ENCODE data around the gene HSF4.

HSF4 gene

DNA sequence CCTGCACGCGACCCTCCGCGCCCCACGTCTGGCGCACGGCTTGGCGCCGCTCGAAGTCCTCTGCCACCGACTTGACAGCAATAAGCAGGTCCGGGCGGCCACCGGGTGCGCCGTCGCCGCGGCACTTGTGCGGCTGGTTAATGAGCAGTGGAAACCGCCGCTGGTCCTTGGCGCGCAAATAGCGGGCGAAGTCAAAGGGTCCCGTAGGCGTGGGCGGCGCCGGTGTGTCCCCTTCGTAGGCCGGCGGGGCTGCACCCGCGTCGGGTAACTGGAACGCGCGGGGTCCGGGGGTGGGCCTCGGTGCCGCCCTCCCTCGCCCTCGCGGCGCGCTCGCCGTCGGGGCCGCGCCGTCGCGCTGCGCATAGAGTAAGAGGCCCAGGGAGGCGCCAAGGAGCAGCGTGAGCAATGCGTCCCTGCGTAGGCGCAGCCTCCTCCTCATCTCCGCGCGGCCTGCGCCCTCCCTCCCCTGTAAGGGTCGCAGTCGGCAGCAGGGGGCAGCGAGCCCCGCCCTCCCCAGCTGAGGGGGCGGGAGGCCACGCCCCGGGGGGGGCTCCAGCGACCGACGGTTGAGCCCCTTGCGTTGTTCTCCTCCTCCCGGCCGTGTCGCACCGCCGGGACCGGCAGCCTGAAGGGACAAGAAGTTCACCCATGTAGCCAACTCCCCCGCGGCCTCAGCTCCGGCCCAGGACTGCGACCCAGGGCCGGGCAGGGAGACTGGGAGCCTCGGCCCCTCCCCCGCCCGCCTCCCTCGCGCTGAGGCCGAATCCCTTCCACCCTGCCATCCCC, 14.3 kb upstream of the HSF4 start:
- peak; percentile 5 for DNase-seq

DNA sequence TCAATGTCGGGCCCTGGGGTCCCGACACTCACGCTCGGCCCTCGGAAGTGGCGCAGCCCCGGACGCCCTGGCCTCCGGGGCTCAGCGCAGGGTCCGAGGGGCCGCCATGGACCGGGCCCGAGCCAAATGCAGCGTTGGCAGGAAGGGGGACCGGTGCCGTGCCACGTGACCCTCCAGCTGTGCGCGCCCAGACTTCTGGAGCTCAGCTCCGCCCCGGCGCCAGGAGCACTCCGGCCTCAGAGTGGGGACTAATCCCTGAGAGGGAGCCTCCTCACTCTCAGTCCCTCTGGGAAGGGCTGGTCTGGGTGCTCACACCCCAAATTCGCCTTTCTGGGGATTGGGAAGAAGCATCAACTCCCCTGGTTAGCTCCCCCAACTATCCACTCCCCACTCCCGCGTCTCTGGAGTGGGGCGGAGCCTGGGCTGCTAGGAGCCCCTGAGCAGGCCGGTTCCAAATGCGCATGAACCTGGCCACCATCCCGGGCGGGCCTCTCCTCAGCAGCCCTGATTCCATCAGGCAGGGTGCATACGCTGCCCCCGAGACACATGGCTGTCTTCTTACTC, 13.6 kb upstream of the HSF4 start, which contains the start of gene B3GNT9:
Gene B3GNT9, minus strand, starts transcription at position 166 of the 564 bp plus-strand sequence. CDS start 513 bp downstream, outside the sequence.
- DNase-seq: peak; percentile 56

DNA sequence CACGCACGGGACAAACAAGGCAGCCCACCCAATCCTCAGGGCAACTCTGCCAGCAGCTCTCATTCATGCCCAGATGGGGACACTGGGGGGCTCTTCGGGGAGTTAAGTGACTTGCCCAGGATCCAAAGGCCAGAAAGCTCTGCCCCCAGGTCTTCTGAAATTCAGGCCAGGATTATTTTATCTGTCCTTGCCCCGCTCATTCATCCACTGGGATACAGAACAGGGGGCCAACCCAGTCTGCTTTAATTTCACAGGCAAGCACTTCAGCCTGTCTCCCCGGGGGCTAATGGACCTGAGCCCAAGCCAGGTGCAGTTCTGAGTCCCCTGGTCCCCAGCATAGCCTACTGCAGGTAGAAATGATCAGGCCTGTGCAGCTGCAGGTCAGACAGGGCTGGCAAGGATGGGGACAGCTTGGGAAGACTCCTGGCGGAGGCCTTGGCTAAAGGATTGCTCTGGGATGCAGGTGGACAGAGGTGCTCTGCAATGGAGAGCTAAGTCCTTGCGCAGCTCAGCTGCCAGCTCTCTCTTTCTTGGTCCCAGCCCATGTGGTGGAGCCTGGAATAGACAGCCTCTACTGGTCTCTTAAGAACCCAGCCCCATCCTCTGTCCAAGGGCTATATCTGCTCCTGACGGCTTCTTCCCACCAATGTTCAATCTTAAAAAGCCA, 13.0 kb upstream of the HSF4 start:
- DNase-seq: no peak

DNA sequence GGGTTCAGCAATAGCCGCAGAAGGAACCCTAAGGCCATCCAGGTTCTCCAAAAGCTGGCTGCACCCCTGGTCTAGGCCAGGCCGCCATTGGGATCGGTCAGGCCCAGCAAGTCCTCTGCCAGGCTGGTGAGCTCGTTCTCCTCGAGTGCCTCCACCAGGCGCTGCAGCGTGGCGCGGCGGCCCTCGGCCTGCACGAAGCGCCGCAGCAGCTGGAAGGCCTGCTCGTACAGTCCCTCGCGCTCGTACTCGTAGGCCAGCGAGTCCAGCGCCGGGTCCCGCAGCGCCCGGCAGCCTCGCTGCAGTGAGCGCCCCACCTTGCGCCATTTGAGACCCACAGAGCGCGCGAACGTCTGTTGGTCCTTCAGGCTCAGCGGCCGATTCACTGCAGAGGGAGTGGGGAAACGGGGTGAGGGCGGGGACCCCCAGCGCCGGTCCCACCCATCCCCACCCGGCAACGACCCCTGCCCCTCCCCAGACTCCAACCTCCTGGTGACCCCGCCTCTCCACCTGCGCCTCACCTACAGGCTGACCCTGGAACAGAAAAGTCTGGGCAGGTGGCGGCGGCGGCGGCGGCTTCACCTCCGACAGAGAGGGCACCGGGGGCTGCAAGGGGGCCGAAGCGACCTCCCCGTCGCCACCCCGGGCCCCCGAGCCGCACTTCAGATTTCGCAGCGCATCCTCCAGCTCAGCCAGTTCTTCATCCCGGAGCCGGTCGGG, 9.8 kb upstream of the HSF4 start:
- no peak for DNase-seq

DNA sequence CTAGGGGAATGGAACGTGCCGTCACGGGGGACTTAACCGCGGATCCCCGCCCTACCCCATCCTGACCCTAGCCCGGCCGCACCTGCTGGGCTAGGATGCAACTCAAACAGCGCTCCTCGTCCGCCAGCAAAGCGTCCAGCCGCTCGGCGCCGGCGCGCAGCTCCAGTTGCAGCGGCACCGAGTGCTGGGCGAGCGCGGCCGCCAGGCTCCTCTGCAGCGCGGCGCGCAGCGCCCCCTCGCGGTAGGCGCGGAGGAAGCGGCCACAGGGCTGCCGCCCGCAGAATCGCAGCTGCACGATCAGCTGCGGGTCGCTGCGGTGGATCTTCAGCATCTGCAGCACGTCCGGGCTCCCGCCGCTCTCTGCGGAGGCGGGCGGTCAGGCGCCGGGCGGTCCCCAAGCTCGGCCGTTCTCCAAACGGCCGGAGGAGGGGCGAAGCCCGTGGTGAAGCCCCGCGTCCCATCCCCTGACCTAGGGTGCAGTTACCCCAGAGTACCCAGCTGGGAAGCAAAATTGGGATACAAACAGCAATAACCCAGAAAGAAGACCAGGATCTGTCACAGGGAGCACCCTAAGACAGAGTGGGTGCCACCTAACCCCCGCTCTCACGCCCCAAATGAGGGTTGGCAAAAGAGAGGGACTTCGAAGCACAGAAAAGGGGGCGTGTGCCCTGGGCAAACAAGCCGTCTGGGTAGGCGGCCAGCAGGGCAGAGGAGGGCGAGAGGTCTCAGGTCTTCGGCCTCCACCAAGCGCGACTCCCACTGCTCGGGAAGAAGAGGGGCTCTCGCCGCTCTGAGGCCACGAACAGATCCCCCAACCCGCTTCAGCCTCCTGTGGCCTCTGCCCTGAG, 9.0 kb upstream of the HSF4 start:
- peak; percentile 38 for DNase-seq

DNA sequence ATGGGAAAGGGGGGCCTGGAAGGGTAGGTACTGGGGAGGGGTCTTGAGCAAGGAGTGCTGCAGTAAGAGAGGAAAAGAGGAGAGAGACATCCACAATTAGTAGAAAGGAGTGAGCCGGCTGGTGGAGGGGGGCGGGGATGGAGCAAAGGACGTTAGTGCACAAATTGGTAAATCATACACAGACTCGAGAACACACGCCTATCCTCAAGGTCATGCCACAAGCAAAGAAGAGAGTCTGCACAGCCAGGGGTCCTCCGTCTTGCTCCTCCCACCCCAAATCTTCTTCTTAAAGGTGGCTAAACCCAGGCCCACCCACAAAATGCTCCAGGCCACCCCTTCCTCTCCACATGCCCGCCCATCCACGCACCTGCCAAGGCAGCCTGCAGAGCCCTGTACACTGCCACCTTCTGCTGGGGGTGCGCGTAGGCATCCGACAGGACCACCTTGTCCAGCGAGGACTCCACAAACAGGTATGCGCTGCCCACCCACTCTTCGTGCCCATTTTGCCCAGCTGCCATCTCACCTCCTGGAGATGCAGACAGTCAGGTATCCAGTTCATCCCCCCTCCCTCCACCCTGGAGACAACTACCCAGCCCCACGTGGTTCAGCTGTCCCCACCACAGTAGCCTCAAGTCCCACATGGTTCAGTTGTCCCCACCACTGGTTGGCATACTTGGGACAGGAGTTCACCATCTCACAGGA, 8.3 kb upstream of the HSF4 start:
- DNase-seq: no peak

DNA sequence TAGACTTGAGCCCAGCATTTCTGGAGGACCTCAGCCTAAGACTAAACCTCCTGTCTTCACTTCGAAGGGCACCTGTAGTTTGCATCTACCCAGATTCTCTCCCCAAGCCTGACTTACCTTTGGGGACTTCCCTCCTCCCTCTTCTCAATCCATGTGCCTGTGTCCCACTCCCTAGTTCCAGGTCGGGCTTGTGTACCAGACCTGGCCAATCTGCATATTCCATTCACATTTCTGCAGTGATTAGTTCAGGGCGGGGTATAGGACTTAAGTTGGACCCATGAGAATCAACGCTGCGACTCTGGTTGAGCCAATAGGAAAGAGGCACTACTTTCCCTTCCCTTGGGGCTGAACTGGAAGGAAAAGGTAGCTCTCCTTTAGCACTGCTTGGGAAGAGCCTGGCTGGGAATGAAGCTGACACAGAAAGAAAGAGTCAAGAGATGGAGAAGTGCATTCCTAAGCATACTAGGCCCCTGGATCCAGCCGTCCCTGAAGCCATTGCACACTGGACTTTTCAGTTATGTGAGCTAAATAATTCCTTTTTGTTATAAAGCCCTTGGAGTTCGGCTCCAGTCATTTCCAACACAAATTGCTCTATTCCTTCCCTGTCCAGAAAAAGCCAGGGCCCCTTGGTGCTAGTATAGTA, 7.3 kb upstream of the HSF4 start:
- no peak for DNase-seq

DNA sequence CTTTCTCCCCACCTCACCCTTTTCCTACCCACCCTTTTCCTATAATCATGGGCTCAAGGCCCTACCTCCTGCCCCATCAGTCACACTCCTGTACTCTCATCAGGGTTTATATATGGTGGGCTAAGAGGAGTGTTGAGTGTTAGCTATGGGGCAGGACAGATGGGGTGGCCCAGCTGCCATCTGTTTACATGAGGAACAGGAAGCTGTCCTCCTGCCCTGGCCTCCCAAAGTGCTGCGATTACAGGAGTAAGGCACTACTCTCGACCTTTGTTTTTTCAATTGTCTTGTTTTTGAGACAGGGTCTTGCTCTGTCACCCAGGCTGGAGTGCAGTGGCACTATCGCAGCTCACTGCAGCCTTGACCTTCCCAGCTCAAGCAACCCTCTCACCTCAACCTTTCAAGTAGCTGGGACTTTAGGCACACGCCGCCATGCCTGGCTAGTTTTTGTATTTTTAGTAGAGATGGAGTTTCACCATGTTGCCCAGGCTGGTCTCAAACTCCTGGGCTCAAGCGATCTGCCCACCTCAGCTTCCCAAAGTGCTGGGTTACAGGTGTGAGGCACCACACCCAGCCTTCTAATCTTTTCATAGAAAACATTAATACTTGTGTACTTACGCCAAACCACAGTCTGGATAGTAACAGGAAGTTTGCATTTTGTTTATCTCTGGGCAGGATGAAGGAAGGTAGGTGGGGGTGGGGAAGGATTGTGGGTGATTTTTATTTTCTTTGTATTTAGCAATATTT, 6.5 kb upstream of the HSF4 start:
- DNase-seq: no peak

DNA sequence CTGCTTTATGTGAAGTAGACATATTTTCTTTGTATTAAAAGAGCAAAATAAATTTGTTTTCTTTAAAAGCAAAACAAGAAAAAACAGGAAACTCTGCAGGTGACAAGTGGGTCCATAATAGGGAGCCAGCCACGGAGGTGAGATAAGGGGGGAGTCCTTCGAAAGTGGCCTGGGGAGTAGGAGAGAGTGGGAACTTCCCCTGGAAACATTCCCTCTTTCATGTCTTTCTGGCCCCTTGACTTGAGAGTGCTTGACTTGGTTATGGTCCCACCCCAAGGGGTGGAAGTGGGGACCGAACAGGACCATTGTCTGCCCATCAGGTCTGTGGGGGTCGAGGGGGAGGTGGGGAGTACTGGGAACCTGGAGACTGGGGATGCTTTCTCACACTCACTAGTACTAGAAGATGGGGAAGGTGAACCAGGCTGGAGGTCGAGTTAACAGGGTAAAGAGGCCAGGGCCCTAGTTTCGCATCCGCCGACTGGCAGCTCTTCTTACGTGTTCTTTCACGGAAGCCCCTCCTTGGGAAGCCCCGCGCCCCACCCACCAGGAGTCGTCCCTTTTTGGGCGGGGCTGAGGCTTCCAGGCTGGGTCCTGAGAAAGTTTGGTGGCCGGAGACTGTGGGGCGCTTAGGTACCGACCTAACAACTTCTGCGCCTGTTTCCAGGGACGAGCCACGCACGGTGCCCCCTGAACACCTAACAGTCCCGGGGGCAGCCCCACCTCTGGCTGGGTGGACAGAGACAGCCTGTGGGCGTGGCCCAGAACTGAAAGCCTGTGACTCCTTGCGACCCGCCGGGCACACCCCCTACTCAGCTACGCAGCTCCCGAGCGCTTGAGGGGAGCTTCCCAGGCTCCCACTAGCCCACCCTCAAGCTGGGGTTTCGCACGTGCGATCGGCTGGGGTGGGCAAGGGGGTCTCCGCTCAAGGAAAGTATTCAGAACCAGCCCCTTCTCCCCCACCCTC, 5.6 kb upstream of the HSF4 start:
- no peak for DNase-seq

DNA sequence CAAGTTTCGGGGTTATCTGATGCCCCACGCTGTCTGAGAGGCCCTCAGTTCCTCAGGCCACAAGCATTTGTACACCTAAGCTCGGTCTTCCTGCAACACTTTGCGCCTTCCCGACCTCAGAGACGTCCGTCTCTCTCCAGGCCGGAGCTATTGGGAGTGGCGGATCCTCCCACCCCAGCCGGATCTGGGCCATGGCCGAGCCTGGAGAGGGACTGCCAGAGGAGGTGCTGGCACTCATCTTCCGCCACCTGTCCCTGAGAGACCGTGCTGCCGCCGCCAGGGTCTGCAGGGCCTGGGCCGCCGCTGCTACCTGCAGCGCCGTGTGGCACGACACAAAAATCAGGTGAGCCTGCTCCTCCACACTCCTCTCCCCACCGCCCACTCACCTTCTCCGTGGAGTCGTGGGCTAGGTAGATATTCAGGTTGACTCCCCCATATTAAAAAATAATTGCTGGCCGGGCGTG, 2.9 kb upstream of the HSF4 start:
- no peak for DNase-seq

DNA sequence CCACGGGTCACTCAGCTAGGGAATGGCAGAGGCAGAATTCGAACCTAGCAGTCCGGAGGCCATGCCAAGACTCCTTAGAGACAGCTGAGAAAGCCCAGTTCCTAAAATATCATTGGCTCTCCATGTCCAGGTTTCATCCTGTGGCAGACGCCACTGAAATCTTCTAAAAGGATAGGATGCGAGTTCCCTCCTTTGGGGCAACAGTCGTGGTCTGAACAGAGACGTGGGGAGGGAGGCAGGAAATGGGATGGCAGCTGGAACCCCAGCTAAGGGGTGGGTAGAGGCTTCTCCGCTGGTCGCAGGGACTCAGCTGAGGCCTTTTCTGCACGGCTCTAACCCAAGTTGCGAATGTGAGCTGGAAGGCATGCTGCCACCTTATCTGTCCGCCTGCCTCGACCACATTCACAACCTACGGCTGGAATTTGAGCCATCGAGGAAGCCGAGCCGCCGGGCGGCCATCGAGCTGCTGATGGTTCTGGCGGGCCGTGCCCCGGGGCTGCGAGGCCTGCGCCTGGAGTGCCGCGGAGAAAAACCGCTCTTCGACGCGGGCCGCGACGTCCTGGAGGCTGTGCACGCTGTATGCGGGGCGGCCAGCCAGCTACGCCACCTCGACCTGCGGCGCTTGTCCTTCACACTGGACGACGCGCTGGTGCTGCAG, 1.9 kb upstream of the HSF4 start:
- DNase-seq: no peak

DNA sequence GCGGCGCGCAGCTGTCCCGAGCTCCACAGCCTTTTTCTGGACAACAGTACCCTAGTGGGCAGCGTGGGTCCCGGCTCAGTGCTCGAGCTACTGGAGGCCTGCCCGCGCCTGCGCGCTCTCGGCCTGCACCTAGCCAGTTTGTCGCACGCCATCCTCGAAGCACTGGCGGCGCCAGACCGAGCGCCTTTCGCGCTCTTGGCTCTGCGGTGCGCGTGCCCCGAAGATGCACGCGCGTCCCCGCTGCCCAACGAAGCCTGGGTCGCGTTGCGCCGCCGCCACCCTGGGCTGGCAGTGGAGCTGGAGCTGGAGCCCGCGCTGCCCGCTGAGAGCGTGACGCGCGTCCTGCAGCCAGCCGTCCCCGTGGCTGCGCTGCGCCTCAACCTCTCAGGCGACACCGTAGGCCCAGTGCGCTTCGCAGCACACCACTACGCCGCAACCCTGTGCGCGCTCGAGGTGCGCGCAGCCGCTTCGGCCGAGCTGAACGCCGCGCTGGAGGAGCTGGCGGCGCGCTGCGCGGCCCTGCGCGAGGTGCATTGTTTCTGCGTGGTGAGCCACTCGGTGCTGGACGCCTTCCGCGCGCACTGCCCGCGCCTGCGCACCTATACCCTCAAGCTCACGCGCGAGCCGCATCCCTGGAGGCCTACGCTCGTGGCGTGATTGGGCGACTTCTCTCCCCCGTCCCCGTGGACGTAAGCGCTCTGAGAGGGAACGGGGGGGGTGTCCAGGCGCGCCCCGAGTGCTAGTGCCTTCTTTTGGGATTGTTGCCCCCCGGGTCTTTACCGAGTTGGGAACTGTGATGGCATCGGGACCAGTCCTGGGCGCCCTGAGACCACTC, 1.2 kb upstream of the HSF4 start:
- DNase-seq: peak; percentile 69

DNA sequence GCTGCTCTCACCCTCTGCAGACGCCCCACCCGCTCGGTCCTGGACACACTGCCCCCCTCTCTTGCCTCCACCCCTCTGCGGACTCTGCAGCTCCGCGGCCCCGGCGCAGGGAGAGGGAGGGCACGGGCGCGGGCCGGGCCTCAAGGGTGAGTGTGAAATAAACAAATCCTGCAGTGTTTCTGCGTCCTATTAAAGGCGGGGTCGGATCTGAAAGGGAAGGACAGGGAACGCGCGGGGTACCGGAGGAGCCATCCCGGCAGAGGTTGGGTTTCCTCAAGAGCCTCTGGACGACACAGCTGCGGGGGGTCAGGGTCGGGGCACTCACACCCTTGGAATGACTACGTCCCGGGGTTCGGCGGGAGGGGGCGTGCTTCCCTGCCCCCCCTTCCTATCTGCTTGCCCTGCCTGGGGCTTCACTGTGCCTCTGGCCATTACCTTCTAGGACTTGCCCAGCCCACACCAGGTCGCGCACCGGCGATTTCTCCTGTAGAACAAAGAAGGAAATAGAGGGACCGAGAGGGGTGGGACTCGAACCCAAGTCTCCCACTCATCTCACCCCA, 466 bp upstream of the HSF4 start:
- DNase-seq: no peak

DNA sequence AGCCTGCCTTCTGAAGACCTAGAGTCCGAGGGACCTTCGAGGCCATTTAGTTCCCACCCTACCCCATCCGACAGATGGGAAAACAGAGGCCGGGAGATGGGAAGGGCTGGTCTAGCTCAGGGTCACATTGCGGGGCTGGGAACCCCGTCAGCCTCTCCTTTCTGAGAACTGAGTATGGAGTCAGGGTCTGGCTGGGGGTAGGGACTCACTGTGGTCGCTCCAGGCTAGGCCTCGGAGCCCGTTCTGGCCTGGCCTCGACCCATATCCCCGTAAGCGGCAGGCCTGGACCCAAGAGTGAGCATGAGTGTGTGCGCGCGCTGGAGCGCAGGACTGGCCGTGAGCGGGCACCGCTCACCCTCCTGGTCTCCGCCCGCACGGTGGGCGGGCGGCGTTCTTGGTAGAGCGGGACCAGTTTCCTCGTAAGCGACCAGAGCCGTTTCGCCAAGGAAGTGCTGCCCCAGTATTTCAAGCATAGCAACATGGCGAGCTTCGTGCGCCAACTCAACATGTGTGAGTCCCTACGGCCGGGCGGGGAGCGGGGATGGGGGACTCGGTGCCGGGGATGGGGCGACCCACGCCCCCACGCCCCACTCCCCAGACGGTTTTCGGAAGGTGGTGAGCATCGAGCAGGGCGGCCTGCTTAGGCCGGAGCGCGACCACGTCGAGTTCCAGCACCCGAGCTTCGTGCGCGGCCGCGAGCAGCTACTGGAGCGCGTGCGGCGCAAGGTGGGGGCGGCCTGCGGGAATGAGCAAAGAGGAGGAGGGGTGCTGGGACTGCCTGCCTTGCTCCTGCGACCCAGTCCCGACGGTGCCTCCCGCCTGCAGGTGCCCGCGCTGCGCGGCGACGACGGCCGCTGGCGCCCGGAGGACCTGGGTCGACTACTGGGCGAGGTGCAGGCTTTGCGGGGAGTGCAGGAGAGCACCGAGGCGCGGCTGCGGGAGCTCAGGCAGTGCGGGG, 855 bp downstream of the HSF4 start:
- DNase-seq: no peak

DNA sequence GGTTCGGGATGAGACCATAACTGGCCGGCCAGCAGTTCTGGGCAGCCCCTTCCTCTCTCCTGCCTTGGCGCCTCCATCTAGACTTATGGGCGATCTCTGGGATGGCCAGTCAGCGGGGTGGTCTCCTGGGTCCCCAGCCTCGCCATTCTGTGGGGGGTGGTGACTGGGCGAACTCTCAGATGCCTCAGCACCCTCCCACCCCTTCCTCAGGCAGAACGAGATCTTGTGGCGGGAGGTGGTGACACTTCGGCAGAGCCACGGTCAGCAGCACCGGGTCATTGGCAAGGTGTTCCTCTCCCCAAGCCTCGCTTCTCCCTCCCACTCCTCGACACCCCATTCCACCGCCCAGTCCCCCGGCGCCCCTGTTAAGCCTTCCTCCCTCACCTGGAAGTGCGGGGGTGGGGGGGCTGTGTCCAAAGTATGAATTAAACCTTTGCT, 1.6 kb downstream of the HSF4 start:
- no peak for DNase-seq

DNA sequence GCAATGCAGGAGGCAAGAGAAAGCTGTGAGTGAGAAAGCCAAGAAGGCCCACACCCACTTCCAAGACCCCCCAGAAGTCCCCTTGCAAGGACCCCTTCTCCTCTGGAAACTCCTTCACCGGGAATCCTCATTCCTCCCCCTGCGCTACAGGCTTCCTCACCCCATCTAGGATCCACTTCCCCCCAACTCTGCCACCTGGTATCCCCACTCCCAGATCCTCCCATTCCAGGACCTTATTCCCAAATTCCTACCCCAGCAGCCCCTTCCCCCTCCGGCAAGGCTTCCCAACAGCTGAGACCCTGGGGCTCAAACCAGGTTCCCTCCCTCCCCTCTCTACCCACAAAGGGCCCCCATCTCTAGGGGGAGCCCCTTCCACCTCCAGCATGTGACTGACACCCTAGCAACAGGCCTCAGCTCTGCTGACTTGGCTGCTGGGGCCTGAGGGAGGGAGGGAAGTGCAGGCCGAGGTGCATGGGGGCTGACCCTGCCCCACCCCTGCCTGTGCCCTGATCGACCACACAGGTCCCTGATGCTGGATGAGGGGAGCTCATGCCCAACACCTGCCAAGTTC, 2.1 kb downstream of the HSF4 start:
- DNase-seq: no peak

Data from NCI-H1105 (cell line).